NCI-H345 treated with DMSO at 0.1 percent for 48 hours (cell line): ENCODE data around the gene PBX3.

Experiments
- DNase-seq: peaks from one replicate; lab custom pipeline; 2025; ENCODE audit not compliant: unreplicated experiment; lab: John Stamatoyannopoulos, UW

The PBX3 gene

GRCh38 chr9:125990186-125990792, 243.1 kb downstream of the PBX3 start:
- no peak for DNase-seq

GRCh38 chr9:125990793-125991220, 243.6 kb downstream of the PBX3 start:
- DNase-seq: no peak

- DNase-seq: no peak
Measured at GRCh38 chr9:125991886-125992529, 244.8 kb downstream of the PBX3 start.

- no peak for DNase-seq
Measured at GRCh38 chr9:125992557-125992956, 245.4 kb downstream of the PBX3 start.

- DNase-seq: no peak
Measured at GRCh38 chr9:125993466-125993865, 246.3 kb downstream of the PBX3 start.

GRCh38 chr9:125994066-125994943, 247.1 kb downstream of the PBX3 start:
- no peak for DNase-seq

GRCh38 chr9:125995006-125995405, 247.8 kb downstream of the PBX3 start:
- no peak for DNase-seq

GRCh38 chr9:125995706-125996105, 248.5 kb downstream of the PBX3 start:
- no peak for DNase-seq

GRCh38 chr9:125996791-125997190, 249.6 kb downstream of the PBX3 start:
- DNase-seq: no peak

- DNase-seq: peak; percentile 77
Measured at GRCh38 chr9:125997196-125997823, 250.1 kb downstream of the PBX3 start.

- DNase-seq: no peak
Measured at GRCh38 chr9:125998837-125999503, 251.8 kb downstream of the PBX3 start.

- no peak for DNase-seq
Measured at GRCh38 chr9:125999504-125999881, 252.3 kb downstream of the PBX3 start.

- no peak for DNase-seq
Measured at GRCh38 chr9:126000256-126000655, 253.1 kb downstream of the PBX3 start.

GRCh38 chr9:126000731-126001580, 253.8 kb downstream of the PBX3 start:
- no peak for DNase-seq

- DNase-seq: no peak
Measured at GRCh38 chr9:126001581-126002225, 254.5 kb downstream of the PBX3 start.

GRCh38 chr9:126002476-126003350, 255.5 kb downstream of the PBX3 start:
- DNase-seq: no peak

- DNase-seq: no peak
Measured at GRCh38 chr9:126009047-126009446, 261.9 kb downstream of the PBX3 start.

- no peak for DNase-seq
Measured at GRCh38 chr9:126014726-126015125, 267.6 kb downstream of the PBX3 start.

GRCh38 chr9:126015424-126015823, 268.3 kb downstream of the PBX3 start:
- DNase-seq: no peak
